Effector memory CD4-positive, alpha-beta T cell (primary cell): Measurements from ENCODE around the gene DRC1.

Experiments
- DNase-seq, 3 donors: peaks; one replicate each; pipeline ENCODE4 v3.0.0-alpha.2; 2020
- H3K27ac ChIP-seq: 2 replicates; pipeline ENCODE4 v1.7.0; 2013; ENCODE audit warnings: mild to moderate bottlenecking, low read length, moderate library complexity; ENCODE audit not compliant: insufficient read depth, poor library complexity, severe bottlenecking
- H3K27me3 ChIP-seq: replicated peaks from 2 replicates; pipeline ENCODE4 v1.7.0; 2013; ENCODE audit warnings: mild to moderate bottlenecking, low read length; ENCODE audit not compliant: insufficient read depth, control insufficient read depth, poor library complexity, severe bottlenecking
- H3K36me3 ChIP-seq: 2 replicates; pipeline ENCODE4 v1.7.0; 2013; ENCODE audit warnings: mild to moderate bottlenecking, low read length, moderate library complexity; ENCODE audit not compliant: control insufficient read depth, insufficient read depth
- H3K4me1 ChIP-seq: 2 replicates; pipeline ENCODE4 v1.7.0; 2013; ENCODE audit warnings: low read length, mild to moderate bottlenecking; ENCODE audit not compliant: control insufficient read depth, insufficient read depth, poor library complexity, severe bottlenecking
- H3K4me3 ChIP-seq: 2 replicates; pipeline ENCODE4 v1.7.0; 2013; ENCODE audit warnings: low read length, low read depth, mild to moderate bottlenecking; ENCODE audit not compliant: insufficient read depth, poor library complexity, severe bottlenecking
- H3K9me3 ChIP-seq: 2 replicates; pipeline ENCODE4 v1.7.0; 2013; ENCODE audit warnings: mild to moderate bottlenecking, low read length, moderate library complexity; ENCODE audit not compliant: control insufficient read depth

The DRC1 gene

DNA sequence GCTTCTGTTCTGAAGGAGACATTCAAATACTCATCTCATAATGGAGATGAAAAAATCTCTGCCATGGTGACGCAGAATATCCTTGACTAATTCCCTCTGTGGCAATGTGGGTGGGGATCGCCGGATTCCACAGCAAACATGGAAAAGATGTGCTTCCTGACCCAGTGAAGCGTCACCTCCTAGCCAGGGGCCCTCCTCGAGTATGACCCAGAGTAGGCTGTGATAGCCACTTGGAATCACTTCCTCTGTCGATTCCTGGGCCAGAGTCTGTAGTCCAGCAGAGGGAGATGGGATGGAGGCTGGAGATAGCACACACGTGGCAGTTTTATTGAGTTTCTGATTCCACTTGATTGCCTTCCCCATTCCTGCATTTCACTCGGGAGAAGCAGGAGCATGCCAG, 36.8 kb downstream of the DRC1 start:
- Histone ChIP-seq H3K4me1 (no peaks in the 10 kb centered on the region), H3K9me3 (no peaks in the 10 kb centered on the region), H3K36me3 (no peaks in the 10 kb centered on the region), H3K27me3 (no peaks in the 10 kb centered on the region), H3K4me3 (no peak overlapping the region), H3K27ac (no peak overlapping the region)
- no peak for DNase-seq

DNA sequence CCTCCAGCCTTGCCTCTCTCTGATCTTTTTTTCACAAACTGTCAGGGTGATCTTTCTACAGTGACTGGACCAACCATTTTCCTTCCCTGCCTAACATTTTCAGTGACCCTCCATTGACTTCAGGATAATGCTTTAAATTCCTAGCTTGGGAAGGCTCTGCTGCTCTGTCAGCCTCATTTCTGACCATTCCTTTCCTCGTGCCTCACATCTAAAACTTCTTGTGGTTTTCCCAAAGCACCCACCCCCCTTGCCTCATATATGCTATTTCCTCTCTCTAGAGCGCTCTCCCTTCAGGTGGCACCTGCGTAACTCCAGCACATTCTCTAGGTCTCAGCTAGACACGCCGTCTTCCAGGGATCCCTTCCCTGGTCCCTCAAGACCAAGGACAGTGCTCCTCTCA, 37.2 kb downstream of the DRC1 start:
- Histone ChIP-seq H3K27ac (no peak overlapping the region), H3K36me3 (no peaks in the 10 kb centered on the region), H3K4me1 (no peaks in the 10 kb centered on the region), H3K27me3 (no peaks in the 10 kb centered on the region), H3K9me3 (no peaks in the 10 kb centered on the region), H3K4me3 (no peak overlapping the region)
- DNase-seq, result no peak

DNA sequence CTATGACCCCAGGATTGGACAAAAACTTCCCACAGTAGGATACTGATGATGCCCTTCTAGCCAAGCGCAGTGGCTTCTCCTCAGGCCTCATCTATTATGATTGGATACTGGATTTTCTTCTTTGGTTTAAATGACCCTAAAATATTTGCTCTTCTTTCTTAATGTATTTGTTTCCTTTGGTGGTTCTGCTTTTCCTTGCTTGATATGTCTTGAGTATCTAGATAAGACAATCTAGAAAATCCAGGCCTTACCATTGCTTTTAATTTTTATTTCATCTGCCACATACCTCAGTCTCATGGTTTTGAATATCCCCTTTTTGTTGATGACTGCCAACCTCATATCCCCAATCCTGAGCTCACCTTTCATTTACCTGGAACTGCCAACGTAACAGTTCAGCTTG, 40.6 kb downstream of the DRC1 start:
- Histone ChIP-seq H3K4me3 (no peak overlapping the region), H3K27ac (no peak overlapping the region), H3K9me3 (no peaks in the 10 kb centered on the region), H3K4me1 (no peaks in the 10 kb centered on the region), H3K27me3 (no peaks in the 10 kb centered on the region), H3K36me3 (no peaks in the 10 kb centered on the region)
- no peak for DNase-seq

DNA sequence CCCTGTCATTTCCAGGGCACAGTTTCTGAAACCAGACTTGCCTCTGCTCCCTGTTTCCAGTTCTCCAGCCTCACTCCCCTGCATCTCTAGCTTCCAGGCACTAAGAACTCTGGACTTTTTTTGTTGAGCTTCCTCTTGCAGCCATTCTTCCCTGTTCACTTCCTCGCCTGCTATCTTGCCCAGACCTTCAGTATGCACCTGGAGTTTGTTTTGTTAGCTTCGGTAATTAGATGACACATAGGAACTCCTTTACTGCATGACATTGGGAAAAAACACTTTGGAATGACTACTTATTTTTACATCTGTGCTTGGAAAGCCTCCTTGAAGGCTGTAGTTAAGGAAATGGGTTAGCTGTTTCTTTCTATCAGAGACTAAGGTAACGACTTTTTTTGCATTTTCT, 41.0 kb downstream of the DRC1 start:
- Histone ChIP-seq H3K27me3 (no peaks in the 10 kb centered on the region), H3K9me3 (no peaks in the 10 kb centered on the region), H3K4me3 (no peak overlapping the region), H3K4me1 (no peaks in the 10 kb centered on the region), H3K36me3 (no peaks in the 10 kb centered on the region), H3K27ac (no peak overlapping the region)
- no peak for DNase-seq

GRCh38 chr2:26444236-26444635, 42.5 kb downstream of the DRC1 start:
- DNase-seq, result no peak

DNA sequence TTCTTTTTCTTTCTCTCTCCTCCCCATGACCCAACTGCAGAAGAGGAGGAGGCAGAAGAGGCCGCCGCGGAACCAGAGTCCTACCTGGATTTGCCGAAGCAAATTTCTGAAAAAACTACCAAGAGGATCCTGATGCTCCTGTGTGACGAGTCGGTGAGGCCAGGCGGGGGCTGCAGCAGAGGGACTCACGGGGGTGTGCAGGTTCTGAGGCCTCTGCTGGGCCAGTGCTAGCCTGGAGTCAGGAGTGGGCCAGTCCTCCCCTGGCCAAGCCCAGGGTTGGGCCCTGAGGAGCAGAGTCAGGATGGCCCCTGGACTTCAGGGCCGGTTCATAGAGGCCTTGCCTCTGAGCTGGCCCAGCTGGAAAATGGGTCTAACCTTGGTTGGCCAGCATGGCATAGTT, 46.9 kb downstream of the DRC1 start:
- no peaks in the 10 kb centered on the region for H3K4me1 ChIP-seq

More at GRCh38 chr2:26444236-26444635, 42.5 kb downstream of the DRC1 start:
- Histone ChIP-seq H3K27ac (no peak overlapping the region), H3K9me3 (no peaks in the 10 kb centered on the region), H3K4me1 (no peaks in the 10 kb centered on the region), H3K36me3 (no peaks in the 10 kb centered on the region), H3K4me3 (no peak overlapping the region), H3K27me3 (no peaks in the 10 kb centered on the region)

DNA sequence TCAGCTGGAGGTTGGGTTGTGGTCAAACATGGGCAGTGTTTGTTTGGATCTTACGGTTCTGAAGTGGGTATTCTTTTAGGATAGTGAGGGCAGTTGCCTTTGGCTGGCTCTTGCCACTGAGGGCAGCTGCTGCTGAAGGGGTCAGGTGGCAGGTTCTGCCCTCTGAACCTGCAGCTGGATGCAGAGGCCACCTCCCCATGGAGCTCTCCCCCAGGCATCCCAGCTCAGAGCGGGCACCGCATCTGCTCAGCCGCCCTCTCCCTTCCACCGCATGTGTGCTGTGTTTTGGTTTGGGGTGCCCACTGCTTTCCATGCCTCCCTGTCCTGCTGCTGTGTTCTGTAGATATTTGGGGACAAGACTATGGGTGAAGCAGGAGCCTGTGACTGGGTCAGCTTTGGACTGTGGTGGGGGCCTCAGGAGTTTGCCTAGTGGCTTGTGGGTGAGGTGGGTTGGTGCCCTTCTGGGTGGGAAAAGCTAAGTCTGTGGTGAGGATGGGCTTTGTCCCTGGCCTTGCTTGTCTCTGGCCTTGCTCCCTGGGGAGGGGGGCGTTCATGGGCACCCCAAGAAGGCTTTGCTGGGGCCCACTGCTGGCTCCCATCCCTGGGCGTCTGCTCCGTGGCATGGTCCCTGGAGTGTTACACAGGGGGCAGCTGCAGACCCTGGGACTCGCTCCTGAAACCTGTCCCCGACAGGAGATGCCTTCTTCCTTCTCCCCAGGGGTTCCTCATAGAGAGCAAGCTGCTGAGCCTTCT, 47.7 kb downstream of the DRC1 start:
- Histone ChIP-seq H3K4me1 (no peaks in the 10 kb centered on the region), H3K27ac (no peak overlapping the region), H3K4me3 (no peak overlapping the region), H3K27me3 (no peaks in the 10 kb centered on the region), H3K36me3 (no peaks in the 10 kb centered on the region), H3K9me3 (no peaks in the 10 kb centered on the region)
- no peak for DNase-seq

More for the DNA sequence above, 46.9 kb downstream of the DRC1 start:
- Histone ChIP-seq H3K4me3 (no peak overlapping the region), H3K27ac (no peak overlapping the region), H3K9me3 (no peaks in the 10 kb centered on the region), H3K36me3 (no peaks in the 10 kb centered on the region), H3K27me3 (no peaks in the 10 kb centered on the region)
- DNase-seq, result no peak

GRCh38 chr2:26450031-26450635, 48.4 kb downstream of the DRC1 start:
- Histone ChIP-seq H3K4me3 (no peak overlapping the region), H3K36me3 (no peaks in the 10 kb centered on the region), H3K27ac (no peak overlapping the region), H3K27me3 (no peaks in the 10 kb centered on the region), H3K9me3 (no peaks in the 10 kb centered on the region), H3K4me1 (no peaks in the 10 kb centered on the region)
- DNase-seq, result no peak

DNA sequence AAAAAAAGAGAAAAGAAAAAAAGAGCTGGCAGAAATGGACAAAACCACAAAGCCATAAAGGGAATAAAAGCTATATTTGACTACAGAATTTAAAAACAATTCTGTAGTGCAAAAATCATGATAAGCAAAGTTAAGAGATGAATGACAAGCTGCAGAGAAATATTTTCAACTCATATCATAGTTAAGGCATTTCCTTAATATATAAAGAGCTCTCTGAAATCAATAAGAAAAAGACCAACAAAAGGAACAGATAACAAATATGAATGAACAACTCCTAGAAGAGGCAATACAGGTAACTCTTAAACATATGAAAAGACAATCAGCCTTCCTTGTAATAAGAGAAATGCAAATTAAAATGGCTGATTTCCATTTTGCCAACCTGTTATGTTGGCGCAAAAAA, 50.0 kb downstream of the DRC1 start:
- Histone ChIP-seq H3K27ac (no peak overlapping the region), H3K36me3 (no peaks in the 10 kb centered on the region), H3K4me1 (no peaks in the 10 kb centered on the region), H3K9me3 (no peaks in the 10 kb centered on the region), H3K27me3 (no peaks in the 10 kb centered on the region), H3K4me3 (no peak overlapping the region)
- DNase-seq, result no peak

DNA sequence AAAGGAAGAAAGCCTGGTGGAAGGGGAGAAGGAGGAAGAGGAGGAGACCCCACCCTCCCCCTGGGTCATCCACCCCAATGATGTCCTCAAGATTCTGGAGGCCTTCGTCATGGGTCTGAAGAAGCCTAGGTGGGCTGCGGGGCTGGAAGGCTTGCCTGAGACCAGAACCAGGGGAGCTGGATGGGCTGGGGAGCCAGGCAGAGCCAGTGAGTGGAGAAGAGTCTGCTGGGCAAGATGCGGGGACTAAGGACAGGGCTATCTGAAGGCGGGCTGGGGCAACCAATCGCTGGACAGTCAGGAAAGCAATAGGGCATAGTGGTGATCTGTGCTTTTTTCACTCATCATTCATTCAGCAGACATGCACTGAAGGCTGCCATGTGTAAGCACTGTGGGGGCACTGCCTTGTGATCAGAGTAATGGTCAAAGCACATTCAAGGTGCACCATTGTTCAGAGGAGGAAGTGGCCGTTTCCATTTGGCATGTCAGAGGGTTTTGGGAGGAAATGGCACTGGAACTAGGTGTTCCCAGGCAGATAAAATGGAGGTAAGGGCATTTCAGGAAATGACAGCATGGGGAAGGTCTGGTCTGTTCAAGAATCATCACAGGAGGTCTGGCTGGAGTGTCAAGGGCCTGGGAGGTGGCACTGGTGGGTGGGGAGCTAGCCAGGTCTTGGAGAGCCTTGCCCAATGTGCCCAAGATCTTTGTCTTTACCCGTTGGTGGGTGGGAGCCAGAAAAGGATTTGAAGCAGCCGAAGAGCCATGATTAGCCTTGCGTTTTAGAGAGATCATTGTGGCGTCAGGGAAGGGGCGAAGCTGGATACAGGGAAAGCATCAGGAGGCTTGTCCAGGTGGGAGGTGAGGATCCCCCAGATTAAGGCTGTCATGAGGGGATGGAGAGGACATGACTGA, 52.0 kb downstream of the DRC1 start:
- Histone ChIP-seq H3K4me3 (no peak overlapping the region), H3K27me3 (no peaks in the 10 kb centered on the region), H3K9me3 (no peaks in the 10 kb centered on the region), H3K36me3 (no peaks in the 10 kb centered on the region), H3K4me1 (no peaks in the 10 kb centered on the region), H3K27ac (no peak overlapping the region)
- DNase-seq, result no peak
